ENCODE results near the gene WSB1. TPM values are rescaled to one million over a fixed set of nuclear protein-coding genes. Genes with fewer than 3 reads are reported as not detected.
A peak's percentile ranks its signal among the peaks of the same experiment; 100 is the strongest.

WSB1 gene
- polyA plus RNA-seq, 2 of the 4 experiments (the other 2 are of a cell fraction): 46.0 to 111 TPM

DNA sequence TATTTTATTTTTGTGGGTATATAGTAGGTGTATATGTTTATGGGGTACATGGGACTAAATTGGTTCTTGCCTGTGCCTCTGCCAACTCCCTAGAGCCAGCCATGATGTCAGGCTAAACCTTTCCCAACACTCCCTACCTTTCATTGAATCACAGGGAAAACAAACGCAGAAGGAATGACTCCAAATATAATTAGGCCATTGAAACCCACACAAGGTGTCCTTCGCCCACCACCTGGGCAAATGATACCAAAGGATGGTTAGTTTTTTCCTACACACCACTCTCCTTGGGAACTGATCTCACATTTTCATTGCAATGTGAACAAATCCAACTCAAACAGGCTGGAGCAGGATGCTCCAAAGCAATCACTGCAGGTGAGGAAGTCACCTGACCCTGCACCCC, 27.5 kb downstream of the WSB1 start:
- no peak for ATAC-seq
- Histone ChIP-seq H3K9me3 (no peaks in the 10 kb centered on the region), H3K27ac (no peak overlapping the region), H3K4me1 (peaks cover 11% of the 10 kb centered on the region; the same call in 2 of the 3 replicates), H3K4me3 (no peak overlapping the region), H3K4me2 (no peak overlapping the region)
- DNase-seq (ENCODE audit: low read depth in 1 of 2, low spot score in 1 of 2): no peak
- no peak for FAIRE-seq
- TF ChIP-seq ESRRA (IDR thresholded peaks at IDR 0.05; ENCODE audit: borderline replicate concordance, low read length) (no peak), KDM5A (IDR thresholded peaks at IDR 0.05) (no peak), HDAC2 (IDR thresholded peaks at IDR 0.05) (no peak), EHF (CRISPR knock-in tag; IDR thresholded peaks at IDR 0.05) (no peak), RNF2 (IDR thresholded peaks at IDR 0.05; ENCODE audit: borderline replicate concordance, low read depth) (no peak), MYC (IDR thresholded peaks at IDR 0.05; ENCODE audit: borderline replicate concordance, low read length) (no peak), RFX5 (IDR thresholded peaks at IDR 0.05) (no peak), TFCP2L1 (CRISPR knock-in tag; IDR thresholded peaks at IDR 0.05) (no peak)
- TF ChIP-seq, protein P1, sequence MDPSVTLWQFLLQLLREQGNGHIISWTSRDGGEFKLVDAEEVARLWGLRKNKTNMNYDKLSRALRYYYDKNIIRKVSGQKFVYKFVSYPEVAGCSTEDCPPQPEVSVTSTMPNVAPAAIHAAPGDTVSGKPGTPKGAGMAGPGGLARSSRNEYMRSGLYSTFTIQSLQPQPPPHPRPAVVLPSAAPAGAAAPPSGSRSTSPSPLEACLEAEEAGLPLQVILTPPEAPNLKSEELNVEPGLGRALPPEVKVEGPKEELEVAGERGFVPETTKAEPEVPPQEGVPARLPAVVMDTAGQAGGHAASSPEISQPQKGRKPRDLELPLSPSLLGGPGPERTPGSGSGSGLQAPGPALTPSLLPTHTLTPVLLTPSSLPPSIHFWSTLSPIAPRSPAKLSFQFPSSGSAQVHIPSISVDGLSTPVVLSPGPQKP (IDR thresholded peaks at IDR 0.05; ENCODE audit: low read depth, low read length): no peak
- 81% methylated on average over 2 of the region's 2 CpGs for WGBS (ENCODE audit: missing lambda C conversion rate)
- POLR2A ChIA-PET: no interaction called here
- CTCF ChIA-PET: interaction anchor here (0.7 to 3.9 kb wide), 8 partner anchors 8 to 128 kb away, joined by 3 to 17 read pairs (median 3); no protein-coding TSS in a partner anchor

- 100% methylated on average over 1 of the region's 1 CpG for WGBS (ENCODE audit: missing lambda C conversion rate)
- no peak for DNase-seq (ENCODE audit: low read depth in 1 of 2, low spot score in 1 of 2)
- no peak overlapping the region for H3K4me2 ChIP-seq
- H3K27ac ChIP-seq: no peak overlapping the region
- POLR2A ChIA-PET: no interaction called here
- CTCF ChIA-PET: interaction anchor here (1.6 to 3.9 kb wide), 4 partner anchors 11 to 86 kb away, joined by 3 to 17 read pairs (median 4); partner anchors contain the start of gene WSB1
- peaks cover 11% of the 10 kb centered on the region; the same call in 2 of the 3 replicates for H3K4me1 ChIP-seq
- no peak overlapping the region for H3K4me3 ChIP-seq
- no peak for ATAC-seq
- no peaks in the 10 kb centered on the region for H3K9me3 ChIP-seq
- no peak for FAIRE-seq
- TF ChIP-seq MYC (IDR thresholded peaks at IDR 0.05; ENCODE audit: borderline replicate concordance, low read length) (no peak), EHF (CRISPR knock-in tag; IDR thresholded peaks at IDR 0.05) (no peak), RFX5 (IDR thresholded peaks at IDR 0.05) (no peak), CHD4 (IDR thresholded peaks at IDR 0.05; ENCODE audit: borderline replicate concordance) (no peak)
- TF ChIP-seq, protein P2, sequence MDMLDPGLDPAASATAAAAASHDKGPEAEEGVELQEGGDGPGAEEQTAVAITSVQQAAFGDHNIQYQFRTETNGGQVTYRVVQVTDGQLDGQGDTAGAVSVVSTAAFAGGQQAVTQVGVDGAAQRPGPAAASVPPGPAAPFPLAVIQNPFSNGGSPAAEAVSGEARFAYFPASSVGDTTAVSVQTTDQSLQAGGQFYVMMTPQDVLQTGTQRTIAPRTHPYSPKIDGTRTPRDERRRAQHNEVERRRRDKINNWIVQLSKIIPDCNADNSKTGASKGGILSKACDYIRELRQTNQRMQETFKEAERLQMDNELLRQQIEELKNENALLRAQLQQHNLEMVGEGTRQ (IDR thresholded peaks at IDR 0.05): no peak
- TF ChIP-seq, protein P3, sequence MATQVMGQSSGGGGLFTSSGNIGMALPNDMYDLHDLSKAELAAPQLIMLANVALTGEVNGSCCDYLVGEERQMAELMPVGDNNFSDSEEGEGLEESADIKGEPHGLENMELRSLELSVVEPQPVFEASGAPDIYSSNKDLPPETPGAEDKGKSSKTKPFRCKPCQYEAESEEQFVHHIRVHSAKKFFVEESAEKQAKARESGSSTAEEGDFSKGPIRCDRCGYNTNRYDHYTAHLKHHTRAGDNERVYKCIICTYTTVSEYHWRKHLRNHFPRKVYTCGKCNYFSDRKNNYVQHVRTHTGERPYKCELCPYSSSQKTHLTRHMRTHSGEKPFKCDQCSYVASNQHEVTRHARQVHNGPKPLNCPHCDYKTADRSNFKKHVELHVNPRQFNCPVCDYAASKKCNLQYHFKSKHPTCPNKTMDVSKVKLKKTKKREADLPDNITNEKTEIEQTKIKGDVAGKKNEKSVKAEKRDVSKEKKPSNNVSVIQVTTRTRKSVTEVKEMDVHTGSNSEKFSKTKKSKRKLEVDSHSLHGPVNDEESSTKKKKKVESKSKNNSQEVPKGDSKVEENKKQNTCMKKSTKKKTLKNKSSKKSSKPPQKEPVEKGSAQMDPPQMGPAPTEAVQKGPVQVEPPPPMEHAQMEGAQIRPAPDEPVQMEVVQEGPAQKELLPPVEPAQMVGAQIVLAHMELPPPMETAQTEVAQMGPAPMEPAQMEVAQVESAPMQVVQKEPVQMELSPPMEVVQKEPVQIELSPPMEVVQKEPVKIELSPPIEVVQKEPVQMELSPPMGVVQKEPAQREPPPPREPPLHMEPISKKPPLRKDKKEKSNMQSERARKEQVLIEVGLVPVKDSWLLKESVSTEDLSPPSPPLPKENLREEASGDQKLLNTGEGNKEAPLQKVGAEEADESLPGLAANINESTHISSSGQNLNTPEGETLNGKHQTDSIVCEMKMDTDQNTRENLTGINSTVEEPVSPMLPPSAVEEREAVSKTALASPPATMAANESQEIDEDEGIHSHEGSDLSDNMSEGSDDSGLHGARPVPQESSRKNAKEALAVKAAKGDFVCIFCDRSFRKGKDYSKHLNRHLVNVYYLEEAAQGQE (IDR thresholded peaks at IDR 0.05): no peak
These were observed 28.1 kb downstream of the WSB1 start for GRCh38 chr17:27322026-27322425.

- Histone ChIP-seq H3K4me3 (no peak overlapping the region), H3K27ac (peak overlapping the region in 1 of 2 experiments; percentile 9; a peak in 2 of 6 replicates), H3K4me1 (peaks cover 11% of the 10 kb centered on the region; the same call in 2 of the 3 replicates), H3K4me2 (0 out of 3 replicates have a peak overlapping the region, but pooled peaks have one; percentile 17), H3K9me3 (no peaks in the 10 kb centered on the region)
- TF ChIP-seq ZFP36 (IDR thresholded peaks at IDR 0.05; ENCODE audit: borderline replicate concordance, partially characterized antibody): peak; percentile 47
- TF ChIP-seq MAZ (IDR thresholded peaks at IDR 0.05; ENCODE audit: borderline replicate concordance, low read depth, low read length): no peak
- 0 out of 2 replicates have a peak, but pooled peaks have one; percentile 35 for TF ChIP-seq HDAC2 (IDR thresholded peaks at IDR 0.05)
- peak in 1 of 2 experiments; percentile 2; a peak in 1 of 6 replicates for ATAC-seq
- ChIA-PET CTCF (interaction anchor here (0.8 to 3.9 kb wide), 8 partner anchors 8 to 86 kb away, joined by 3 to 17 read pairs (median 4); partner anchors contain the start of gene WSB1), POLR2A (interaction anchor here (0.6 to 1.2 kb wide), 4 partner anchors 24 to 128 kb away, joined by 4 to 5 read pairs (median 4); no protein-coding TSS in a partner anchor)
- DNase-seq (ENCODE audit: low read depth in 1 of 2, low spot score in 1 of 2): no peak
- FAIRE-seq: no peak
- WGBS (ENCODE audit: missing lambda C conversion rate): 85% methylated on average over 4 of the region's 4 CpGs
These were observed 29.0 kb downstream of the WSB1 start for GRCh38 chr17:27322690-27323508.
